Vagina (tissue), 2 donors: Measurements from ENCODE around the gene SCAF1.

Source experiments
- POLR2A ChIP-seq, 2 donors: fragments of 450-650 bp; IDR thresholded peaks; one replicate each; pipeline ENCODE4 v1.6.1; 2017; ENCODE audit warnings: antibody characterized with exemption in 2 of 2, mild to moderate bottlenecking in 2 of 2, moderate library complexity in 2 of 2
- POLR2AphosphoS5 ChIP-seq, 2 donors: sonication (generic); formaldehyde crosslinking; IDR thresholded peaks; one replicate each; pipeline ENCODE4 v1.9.0; 2017; ENCODE audit warnings: antibody characterized with exemption in 2 of 2, mild to moderate bottlenecking in 2 of 2, low read depth in 1 of 2; ENCODE audit not compliant: insufficient read depth in 1 of 2
- TF ChIP-seq, protein P1 (sequence below), 3 experiments: fragments of 450-650 bp in 2 of 3; fragments of 200-600 bp in 1 of 3; sonication (generic) in 1 of 3; IDR thresholded peaks; one replicate each; pipeline ENCODE4 v1.5.1; 2017 to 2019; ENCODE audit warnings: antibody characterized with exemption in 3 of 3, mild to moderate bottlenecking in 2 of 3, moderate library complexity in 2 of 3

DNA sequence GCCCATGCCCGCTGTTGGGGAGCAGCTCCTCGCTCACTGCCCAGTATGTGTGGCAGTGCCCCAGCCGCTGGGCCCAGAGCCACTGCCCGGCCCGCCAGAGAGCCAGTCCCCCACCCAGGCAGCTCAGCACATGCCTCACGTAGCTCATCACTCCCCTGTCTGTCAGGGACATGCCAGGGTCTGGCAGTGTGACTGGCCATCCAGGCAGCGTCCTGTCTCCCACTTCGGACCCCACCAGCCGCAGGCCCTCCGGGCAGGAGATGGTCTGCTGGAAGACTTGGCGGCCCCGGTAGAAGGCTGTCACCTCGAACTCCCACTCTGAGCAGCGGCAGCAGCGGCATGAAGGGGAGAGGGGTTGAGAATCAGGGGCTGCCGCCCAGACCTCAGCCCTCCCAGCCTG is 20.0 kb downstream of the SCAF1 start:
- no peak for TF ChIP-seq POLR2AphosphoS5 (IDR thresholded peaks at IDR 0.05; ENCODE audit: insufficient read depth in 1 of 2, low read depth in 1 of 2)
- TF ChIP-seq, protein P1, sequence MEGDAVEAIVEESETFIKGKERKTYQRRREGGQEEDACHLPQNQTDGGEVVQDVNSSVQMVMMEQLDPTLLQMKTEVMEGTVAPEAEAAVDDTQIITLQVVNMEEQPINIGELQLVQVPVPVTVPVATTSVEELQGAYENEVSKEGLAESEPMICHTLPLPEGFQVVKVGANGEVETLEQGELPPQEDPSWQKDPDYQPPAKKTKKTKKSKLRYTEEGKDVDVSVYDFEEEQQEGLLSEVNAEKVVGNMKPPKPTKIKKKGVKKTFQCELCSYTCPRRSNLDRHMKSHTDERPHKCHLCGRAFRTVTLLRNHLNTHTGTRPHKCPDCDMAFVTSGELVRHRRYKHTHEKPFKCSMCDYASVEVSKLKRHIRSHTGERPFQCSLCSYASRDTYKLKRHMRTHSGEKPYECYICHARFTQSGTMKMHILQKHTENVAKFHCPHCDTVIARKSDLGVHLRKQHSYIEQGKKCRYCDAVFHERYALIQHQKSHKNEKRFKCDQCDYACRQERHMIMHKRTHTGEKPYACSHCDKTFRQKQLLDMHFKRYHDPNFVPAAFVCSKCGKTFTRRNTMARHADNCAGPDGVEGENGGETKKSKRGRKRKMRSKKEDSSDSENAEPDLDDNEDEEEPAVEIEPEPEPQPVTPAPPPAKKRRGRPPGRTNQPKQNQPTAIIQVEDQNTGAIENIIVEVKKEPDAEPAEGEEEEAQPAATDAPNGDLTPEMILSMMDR (IDR thresholded peaks at IDR 0.05) = no peak
- TF ChIP-seq POLR2A (IDR thresholded peaks at IDR 0.05) = no peak
